Measurements from ENCODE around the gene RAB40C. TPM values are rescaled to one million over a fixed set of nuclear protein-coding genes. Genes with fewer than 3 reads are reported as not detected.
A peak's percentile ranks its signal among the peaks of the same experiment; 100 is the strongest.

RAB40C gene
- polyA plus RNA-seq, 1 donor (not counting 4 experiments of a cell fraction or from before 2014, with no cell fraction given): 4.0 TPM

DNA sequence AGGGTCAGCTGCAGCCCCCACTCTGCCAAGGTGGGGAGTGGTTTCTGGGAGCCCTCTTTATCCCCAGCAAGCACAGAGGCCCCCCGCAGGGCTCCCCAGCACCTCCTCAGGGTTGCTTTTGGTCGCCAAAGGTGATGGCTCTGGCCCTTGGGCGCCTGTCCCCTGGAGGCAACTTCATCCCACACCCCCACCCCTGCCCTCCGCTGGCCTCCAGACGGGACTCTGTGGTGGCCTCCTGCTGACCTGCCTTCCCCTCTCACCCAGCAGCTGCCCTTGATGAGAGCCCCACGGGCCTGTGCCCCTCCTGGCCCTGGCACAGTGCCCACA lies 70.2 kb downstream of the RAB40C start:
- Histone ChIP-seq H3K4me1 (ENCODE audit: control insufficient read depth, extremely low read depth, insufficient read depth, low read length) (no peaks in the 10 kb centered on the region), H3K9me3 (ENCODE audit: control insufficient read depth, low read depth, low read length) (no peaks in the 10 kb centered on the region), H3K79me2 (ENCODE audit: control insufficient read depth, insufficient read depth, low read length) (no peaks in the 10 kb centered on the region), H3K9me1 (ENCODE audit: control insufficient read depth, extremely low read depth, insufficient read depth, low read length) (no peaks in the 10 kb centered on the region), H3K4me2 (ENCODE audit: control insufficient read depth, extremely low read depth, insufficient read depth, low read depth, low read length) (no peak overlapping the region), H3K27me3 (ENCODE audit: control insufficient read depth, extremely low read depth, insufficient read depth, low read length) (no peaks in the 10 kb centered on the region), H2AFZ (ENCODE audit: control insufficient read depth, low read length) (no peak overlapping the region), H3K27ac (ENCODE audit: control insufficient read depth, insufficient read depth, low read length) (no peak overlapping the region), H3K4me3 (ENCODE audit: control insufficient read depth in 2 of 3, extremely low read depth in 1 of 3, insufficient read depth in 2 of 3, low read depth in 1 of 3, low read length in 3 of 3) (no peak overlapping the region), H3K36me3 (ENCODE audit: control insufficient read depth in 2 of 2, extremely low read depth in 1 of 2, insufficient read depth in 2 of 2, low read length in 2 of 2) (no peaks in the 10 kb centered on the region), H3K9ac (ENCODE audit: control insufficient read depth, extremely low read depth, insufficient read depth, low read length) (no peak overlapping the region), H4K20me1 (ENCODE audit: control insufficient read depth, extremely low read depth, insufficient read depth, low read length) (no peaks in the 10 kb centered on the region)
- FAIRE-seq (no peak), DNase-seq (ENCODE audit: low read depth, low spot score) (no peak)
- dilution Hi-C loops (cut with MboI; ENCODE audit: extremely low pct_ligation_motif_present, low sequenced_read_pairs): no loop called here
- TF ChIP-seq EZH2 (IDR thresholded peaks at IDR 0.05; ENCODE audit: low read length): no peak
- TF ChIP-seq, protein P1, sequence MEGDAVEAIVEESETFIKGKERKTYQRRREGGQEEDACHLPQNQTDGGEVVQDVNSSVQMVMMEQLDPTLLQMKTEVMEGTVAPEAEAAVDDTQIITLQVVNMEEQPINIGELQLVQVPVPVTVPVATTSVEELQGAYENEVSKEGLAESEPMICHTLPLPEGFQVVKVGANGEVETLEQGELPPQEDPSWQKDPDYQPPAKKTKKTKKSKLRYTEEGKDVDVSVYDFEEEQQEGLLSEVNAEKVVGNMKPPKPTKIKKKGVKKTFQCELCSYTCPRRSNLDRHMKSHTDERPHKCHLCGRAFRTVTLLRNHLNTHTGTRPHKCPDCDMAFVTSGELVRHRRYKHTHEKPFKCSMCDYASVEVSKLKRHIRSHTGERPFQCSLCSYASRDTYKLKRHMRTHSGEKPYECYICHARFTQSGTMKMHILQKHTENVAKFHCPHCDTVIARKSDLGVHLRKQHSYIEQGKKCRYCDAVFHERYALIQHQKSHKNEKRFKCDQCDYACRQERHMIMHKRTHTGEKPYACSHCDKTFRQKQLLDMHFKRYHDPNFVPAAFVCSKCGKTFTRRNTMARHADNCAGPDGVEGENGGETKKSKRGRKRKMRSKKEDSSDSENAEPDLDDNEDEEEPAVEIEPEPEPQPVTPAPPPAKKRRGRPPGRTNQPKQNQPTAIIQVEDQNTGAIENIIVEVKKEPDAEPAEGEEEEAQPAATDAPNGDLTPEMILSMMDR (optimal IDR thresholded peaks at IDR 0.05 in 1 of 3, IDR thresholded peaks at IDR 0.05 in 1 of 3, conservative IDR thresholded peaks at IDR 0.05 in 1 of 3; ENCODE audit: extremely low read depth in 1 of 3, insufficient read depth in 2 of 3, low read length in 3 of 3): no peak

DNA sequence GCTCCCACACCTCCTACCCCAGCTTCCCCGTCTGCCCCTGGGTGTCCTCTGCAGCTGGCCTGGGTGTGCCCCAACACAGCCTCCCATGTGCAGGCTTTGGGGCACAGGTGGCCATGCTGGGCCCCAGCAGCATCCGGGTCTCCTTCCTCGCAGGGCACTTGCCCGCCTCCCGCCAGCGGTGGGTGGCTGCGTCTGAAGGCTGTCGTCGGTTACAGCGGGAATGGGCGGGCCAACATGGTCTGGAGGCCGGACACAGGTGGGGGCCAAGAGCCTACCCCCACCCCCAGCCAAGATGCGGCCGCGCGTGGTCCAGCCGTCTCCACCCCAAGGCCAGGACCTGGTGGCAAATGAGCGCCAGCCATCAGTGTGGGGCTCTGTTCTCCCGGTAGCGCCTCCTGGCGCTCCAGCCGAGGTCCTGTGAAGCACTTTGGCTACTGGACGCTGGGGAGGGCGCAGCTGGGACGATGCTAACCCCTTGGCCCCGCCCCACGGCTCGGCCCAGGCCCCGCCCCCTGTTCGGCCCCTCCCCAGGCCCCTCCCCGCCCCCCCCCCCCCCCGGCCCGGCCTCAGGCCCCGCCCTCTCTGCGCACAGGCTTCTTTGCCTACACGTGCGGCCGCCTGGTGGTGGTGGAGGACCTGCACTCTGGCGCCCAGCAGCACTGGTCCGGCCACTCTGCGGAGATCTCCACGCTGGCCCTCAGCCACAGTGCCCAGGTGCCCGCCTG lies 70.8 kb downstream of the RAB40C start:
- Histone ChIP-seq H3K79me2 (ENCODE audit: control insufficient read depth, insufficient read depth, low read length) (no peaks in the 10 kb centered on the region), H3K4me2 (ENCODE audit: control insufficient read depth, extremely low read depth, insufficient read depth, low read depth, low read length) (no peak overlapping the region), H4K20me1 (ENCODE audit: control insufficient read depth, extremely low read depth, insufficient read depth, low read length) (no peaks in the 10 kb centered on the region), H3K4me3 (ENCODE audit: control insufficient read depth in 2 of 3, extremely low read depth in 1 of 3, insufficient read depth in 2 of 3, low read depth in 1 of 3, low read length in 3 of 3) (no peak overlapping the region), H3K27ac (ENCODE audit: control insufficient read depth, insufficient read depth, low read length) (no peak overlapping the region), H3K4me1 (ENCODE audit: control insufficient read depth, extremely low read depth, insufficient read depth, low read length) (no peaks in the 10 kb centered on the region), H3K9me1 (ENCODE audit: control insufficient read depth, extremely low read depth, insufficient read depth, low read length) (no peaks in the 10 kb centered on the region), H3K9me3 (ENCODE audit: control insufficient read depth, low read depth, low read length) (no peaks in the 10 kb centered on the region), H3K27me3 (ENCODE audit: control insufficient read depth, extremely low read depth, insufficient read depth, low read length) (no peaks in the 10 kb centered on the region), H3K9ac (ENCODE audit: control insufficient read depth, extremely low read depth, insufficient read depth, low read length) (no peak overlapping the region), H3K36me3 (ENCODE audit: control insufficient read depth in 2 of 2, extremely low read depth in 1 of 2, insufficient read depth in 2 of 2, low read length in 2 of 2) (no peaks in the 10 kb centered on the region), H2AFZ (ENCODE audit: control insufficient read depth, low read length) (no peak overlapping the region)
- dilution Hi-C loops (cut with MboI; ENCODE audit: extremely low pct_ligation_motif_present, low sequenced_read_pairs): no loop called here
- TF ChIP-seq, protein P1 (optimal IDR thresholded peaks at IDR 0.05 in 1 of 3, IDR thresholded peaks at IDR 0.05 in 1 of 3, conservative IDR thresholded peaks at IDR 0.05 in 1 of 3; ENCODE audit: extremely low read depth in 1 of 3, insufficient read depth in 2 of 3, low read length in 3 of 3): peak in 1 of 3 experiments; percentile 56
- TF ChIP-seq EZH2 (IDR thresholded peaks at IDR 0.05; ENCODE audit: low read length): no peak
- DNase-seq (ENCODE audit: low read depth, low spot score) (no peak), FAIRE-seq (no peak)

All from keratinocyte (primary cell).